NCI-H69 (cell line): ENCODE results near the gene RFTN1.

Experiments
- DNase-seq: peaks from one replicate; lab custom pipeline; 2025; lab: John Stamatoyannopoulos, UW

RFTN1 gene

DNA sequence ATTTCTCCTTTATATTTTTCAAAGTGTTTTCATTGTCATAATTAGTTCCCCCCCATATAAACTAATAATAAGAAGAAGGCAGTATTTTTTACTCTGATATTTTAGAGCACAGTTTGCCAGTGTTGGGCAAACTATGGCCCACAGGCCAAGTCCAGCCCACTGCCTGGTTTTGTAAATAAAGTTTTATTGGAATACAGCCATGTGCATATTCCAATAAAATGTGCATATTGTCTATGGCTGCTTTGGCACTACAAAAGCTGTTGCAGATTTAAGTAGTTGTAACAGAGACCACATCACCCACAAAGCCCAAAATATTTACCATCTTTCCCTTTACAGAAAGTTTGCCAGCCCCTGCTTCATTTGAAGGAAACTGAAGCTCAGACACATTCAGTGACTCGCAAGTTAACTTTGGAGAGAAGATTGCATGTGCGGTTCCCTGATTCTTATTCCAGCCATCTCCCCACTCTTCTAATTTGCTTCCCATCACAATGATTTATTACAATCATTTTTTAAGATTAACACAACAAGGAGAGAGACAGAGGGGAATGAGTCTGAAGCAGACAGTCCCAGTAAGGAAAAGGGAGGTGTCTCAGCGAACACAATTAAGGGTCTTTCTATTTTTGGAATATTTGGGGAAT lies 48.9 kb downstream of the RFTN1 start:
- no peak for DNase-seq

DNA sequence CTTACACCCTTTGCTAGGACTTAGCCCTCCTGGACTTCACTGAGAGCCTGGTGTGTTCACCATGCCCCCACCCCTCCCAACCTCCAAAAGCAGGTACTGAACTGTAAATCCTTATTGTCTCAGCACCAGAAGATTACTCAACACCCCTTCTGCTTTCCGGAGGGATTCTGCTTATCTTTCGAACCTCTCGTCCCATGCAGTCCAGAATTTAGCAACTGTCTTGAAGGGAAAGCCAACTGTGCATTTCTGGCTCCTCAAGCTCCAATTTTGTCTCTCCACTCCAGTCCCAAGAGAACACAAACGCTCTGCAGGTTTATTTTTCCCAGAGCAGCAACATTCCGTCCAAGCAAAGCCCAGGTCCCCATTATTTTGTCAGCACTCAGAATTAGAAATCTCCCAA lies 49.6 kb downstream of the RFTN1 start:
- DNase-seq, result no peak

- DNase-seq, result no peak
Observed at GRCh38 chr3:16463119-16463518, 50.4 kb downstream of the RFTN1 start.

GRCh38 chr3:16462679-16463078 lies 50.8 kb downstream of the RFTN1 start:
- DNase-seq, result no peak

DNA sequence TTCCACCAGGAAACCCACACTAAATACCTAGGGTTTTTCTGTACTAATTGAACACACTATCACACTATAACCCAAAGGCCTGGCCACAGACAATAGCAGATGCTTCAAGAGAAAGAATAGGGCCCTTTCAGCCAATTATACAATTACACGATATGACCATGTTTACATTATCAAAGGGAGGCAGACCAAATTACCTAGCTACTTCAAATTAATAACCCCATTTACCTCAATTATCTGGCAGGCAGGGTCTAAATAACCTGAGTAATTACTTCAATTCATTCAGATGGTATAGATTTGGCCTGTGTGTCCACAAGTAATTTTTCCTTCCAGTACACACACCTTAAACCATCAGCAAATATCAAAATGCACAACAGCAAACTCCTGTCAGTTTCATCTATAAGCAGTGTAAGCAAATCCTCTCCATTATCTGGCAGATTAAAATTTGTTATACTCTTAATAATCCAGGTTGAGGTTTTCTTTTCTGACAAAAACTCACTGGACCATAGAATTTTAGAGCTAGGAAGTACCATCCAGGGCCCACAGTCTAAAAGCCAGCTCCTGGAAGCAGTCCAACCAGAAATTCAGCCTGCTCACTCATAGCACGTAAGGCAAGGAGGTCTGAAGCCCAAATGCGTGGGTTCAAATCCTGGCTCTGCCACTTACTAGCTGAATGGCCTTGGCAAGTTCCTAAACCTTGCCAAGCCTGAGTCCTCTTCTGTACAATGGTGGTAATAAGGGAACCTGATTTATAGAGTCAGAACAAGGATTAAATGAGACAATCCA lies 51.8 kb downstream of the RFTN1 start:
- peak; percentile 97 for DNase-seq

DNA sequence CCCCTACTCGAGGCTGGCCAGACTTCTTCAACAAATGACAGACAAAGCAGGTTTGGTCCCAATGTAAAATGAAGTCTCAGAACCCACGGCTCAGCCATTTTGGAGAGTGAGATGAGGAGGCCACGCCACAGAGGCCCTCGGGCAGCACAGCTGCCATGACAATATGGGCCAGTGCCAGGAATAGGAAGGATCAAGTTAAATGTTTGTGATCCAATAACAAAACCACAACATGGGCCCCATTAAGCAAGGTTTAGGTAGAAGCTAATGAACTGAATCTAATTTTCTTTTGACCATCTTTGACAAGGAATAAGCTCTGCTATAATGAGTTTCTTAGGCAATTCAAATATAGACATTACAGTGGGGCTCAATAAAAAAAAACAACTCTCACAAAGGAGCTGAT lies 52.6 kb downstream of the RFTN1 start:
- DNase-seq, result peak; percentile 91

DNA sequence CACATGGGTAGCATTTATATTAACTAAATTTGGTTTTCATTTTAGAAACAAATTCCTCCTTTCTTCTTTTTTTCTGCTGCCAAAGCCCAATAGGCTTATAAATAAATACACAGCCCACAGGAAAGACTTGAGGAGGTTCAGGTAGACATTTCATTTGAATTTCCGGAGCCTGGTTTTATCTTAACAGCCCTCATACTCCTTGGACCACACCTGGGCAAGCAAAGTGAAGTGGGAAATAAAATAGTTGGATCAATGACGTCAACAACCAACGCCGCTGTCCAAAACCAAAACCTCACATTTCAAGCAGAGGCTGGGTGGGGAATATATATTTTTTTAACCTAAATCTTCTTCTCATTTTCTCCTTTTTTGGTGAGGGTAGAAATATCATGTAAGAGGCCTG lies 53.2 kb downstream of the RFTN1 start:
- no peak for DNase-seq

- DNase-seq, result peak; percentile 57
Observed at GRCh38 chr3:16456784-16457415, 56.6 kb downstream of the RFTN1 start.

GRCh38 chr3:16455966-16456365 lies 57.5 kb downstream of the RFTN1 start:
- no peak for DNase-seq

DNA sequence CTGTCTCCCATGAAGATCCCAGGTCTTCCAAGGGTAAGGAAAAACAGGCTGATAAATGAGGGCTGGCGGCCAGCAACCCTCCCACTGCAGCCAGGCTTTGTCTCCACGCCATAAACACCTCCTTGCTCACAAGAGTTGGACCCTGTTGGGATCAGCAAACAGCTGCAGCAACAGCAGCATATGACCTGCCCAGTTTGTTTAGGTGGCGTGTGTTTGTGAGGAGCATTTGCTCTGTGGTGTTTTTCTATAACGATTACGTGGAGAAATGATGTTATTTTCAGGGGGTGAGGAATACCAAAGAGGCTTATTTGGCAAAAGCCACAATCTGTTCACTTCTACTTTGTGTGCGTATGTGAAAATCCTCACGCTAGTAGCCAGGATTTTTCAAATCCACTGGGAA lies 58.5 kb downstream of the RFTN1 start:
- DNase-seq, result peak; percentile 92

DNA sequence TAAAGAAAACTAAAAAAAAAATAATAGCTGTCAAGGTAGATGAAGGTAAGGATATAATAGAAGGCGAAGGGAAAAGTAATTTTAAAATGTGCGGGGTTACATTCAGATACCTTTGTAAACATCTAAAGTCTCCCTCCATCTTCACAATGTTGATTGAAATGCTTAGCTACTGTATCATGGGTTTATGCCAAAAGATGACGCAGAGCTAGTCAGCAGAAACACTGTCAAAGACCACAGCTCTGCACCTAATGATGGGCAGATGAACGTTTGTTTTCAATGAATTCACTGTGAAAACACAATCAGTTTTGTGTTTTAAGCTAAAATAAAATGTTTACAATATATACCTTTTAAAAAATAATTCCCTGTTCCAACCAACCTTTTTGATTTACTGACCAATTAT lies 61.2 kb downstream of the RFTN1 start:
- no peak for DNase-seq

DNA sequence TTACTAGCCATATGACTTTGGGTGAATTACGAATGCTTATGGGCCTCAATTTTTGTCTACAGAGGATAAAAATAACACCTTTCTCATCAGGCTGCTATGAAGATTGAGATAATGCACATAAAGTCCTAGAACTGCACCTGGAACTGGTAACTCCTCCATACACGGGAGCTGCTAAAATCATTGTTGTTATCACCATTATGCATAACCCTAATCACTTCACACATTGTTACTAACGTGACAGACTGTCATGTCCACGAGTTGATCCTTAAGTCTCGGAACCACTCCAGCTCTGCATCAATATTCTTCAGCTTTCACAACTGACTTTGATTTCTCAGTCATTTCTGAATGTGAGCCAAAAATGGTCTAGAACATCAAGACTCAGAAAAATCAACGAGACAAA lies 64.1 kb downstream of the RFTN1 start:
- no peak for DNase-seq

GRCh38 chr3:16448639-16449070 lies 64.8 kb downstream of the RFTN1 start:
- DNase-seq, result peak; percentile 89

DNA sequence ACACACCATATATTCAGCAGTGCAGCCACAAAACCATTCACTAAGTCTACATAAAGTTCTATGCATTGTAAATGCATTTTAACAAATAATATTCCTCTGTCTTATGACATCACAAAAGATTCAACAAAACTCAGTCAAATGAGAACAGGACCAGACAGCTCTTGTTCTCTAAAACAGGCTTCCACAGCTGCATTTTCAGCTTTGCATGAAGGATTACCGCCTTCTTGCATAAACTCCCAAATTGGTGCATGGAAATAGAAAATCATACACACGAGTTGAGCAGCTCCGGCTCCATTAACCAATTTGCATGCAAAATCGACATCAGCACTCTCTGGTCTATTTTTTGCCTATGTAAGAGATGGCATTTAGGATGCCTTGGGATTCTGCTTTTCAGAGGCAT lies 66.4 kb downstream of the RFTN1 start:
- DNase-seq, result no peak

DNA sequence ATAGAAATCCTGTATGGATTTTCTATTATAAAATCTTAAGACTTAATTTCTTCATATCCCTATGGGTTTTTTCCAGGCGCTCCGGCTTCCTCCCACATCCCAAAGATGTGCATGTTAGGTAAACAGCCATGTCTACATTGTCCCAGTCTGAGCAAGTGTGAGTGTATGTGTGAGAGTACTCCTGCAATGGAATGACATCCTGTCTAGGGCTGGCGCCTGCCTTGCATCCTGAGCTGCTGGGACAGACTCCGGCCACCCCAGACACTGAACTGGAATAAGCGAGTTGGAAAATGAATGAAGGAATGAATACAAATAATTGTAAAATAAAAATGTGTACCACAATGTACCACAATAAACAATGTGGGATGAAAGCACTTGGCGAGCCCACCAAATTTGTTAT lies 69.2 kb downstream of the RFTN1 start:
- DNase-seq, result no peak

GRCh38 chr3:16442730-16443129 lies 70.8 kb downstream of the RFTN1 start:
- no peak for DNase-seq

- peak; percentile 96 for DNase-seq
Observed at GRCh38 chr3:16441371-16441875, 72.1 kb downstream of the RFTN1 start.

GRCh38 chr3:16439848-16440708 lies 73.4 kb downstream of the RFTN1 start:
- DNase-seq, result peak; percentile 27

GRCh38 chr3:16439163-16439847 lies 74.2 kb downstream of the RFTN1 start:
- DNase-seq, result no peak

- DNase-seq, result no peak
Observed at GRCh38 chr3:16437640-16438039, 75.9 kb downstream of the RFTN1 start.

GRCh38 chr3:16433701-16434151 lies 79.8 kb downstream of the RFTN1 start:
- peak; percentile 86 for DNase-seq
